ENCODE data around the gene PPM1H. TPM values are rescaled to one million over a fixed set of nuclear protein-coding genes. Genes with fewer than 3 reads are reported as not detected.

The PPM1H gene
- total RNA-seq, 2 donors from 2014 or later, result 46.4 to 74.4 TPM

GRCh38 chr12:62832027-62832426 lies 102.9 kb downstream of the PPM1H start:
- no peaks in the 10 kb centered on the region for H3K36me3 ChIP-seq (ENCODE audit: control insufficient read depth, insufficient read depth, low read length)
- H3K4me1 Mint-ChIP-seq, result peaks cover 27% of the 10 kb centered on the region
- DNase-seq, result no peak
- WGBS, 2 experiments (ENCODE audit: insufficient coverage in 1 of 2, insufficient read length in 1 of 2), result 92 to 94% methylated on average over 5 to 7 of the region's 7 CpGs
- H3K9me3 Mint-ChIP-seq, result no peaks in the 10 kb centered on the region
- no peak overlapping the region for H3K9ac ChIP-seq (ENCODE audit: extremely low read depth, low read length, poor library complexity, severe bottlenecking)
- TF ChIP-seq CTCF (conservative IDR thresholded peaks at IDR 0.05), result no peak
- H3K4me3 Mint-ChIP-seq, result no peak overlapping the region
- H3K36me3 Mint-ChIP-seq (ENCODE audit: low read depth), result peaks cover 19% of the 10 kb centered on the region
- no peak overlapping the region for H3K27ac ChIP-seq (ENCODE audit: low read depth, low read length)
- H3K4me1 ChIP-seq (ENCODE audit: control insufficient read depth, insufficient read depth, low read length), result peaks cover 25% of the 10 kb centered on the region
- H3K9me3 ChIP-seq (ENCODE audit: control insufficient read depth, low read length), result no peaks in the 10 kb centered on the region
- H3K27me3 ChIP-seq (ENCODE audit: control insufficient read depth, insufficient read depth, low read length, poor library complexity, severe bottlenecking), result no peaks in the 10 kb centered on the region
- no peak overlapping the region for H3K4me3 ChIP-seq (ENCODE audit: low read length)
- no peak overlapping the region for H3K27ac Mint-ChIP-seq
- H3K27me3 Mint-ChIP-seq (ENCODE audit: insufficient read depth), result no peaks in the 10 kb centered on the region

- TF ChIP-seq CTCF (conservative IDR thresholded peaks at IDR 0.05), result no peak
- Mint-ChIP-seq H3K4me3 (no peak overlapping the region), H3K9me3 (peaks cover 6% of the 10 kb centered on the region), H3K36me3 (ENCODE audit: low read depth) (peaks cover 31% of the 10 kb centered on the region), H3K27me3 (ENCODE audit: insufficient read depth) (no peaks in the 10 kb centered on the region), H3K27ac (no peak overlapping the region), H3K4me1 (peaks cover 4% of the 10 kb centered on the region)
- H3K9ac ChIP-seq (ENCODE audit: extremely low read depth, low read length, poor library complexity, severe bottlenecking), result no peak overlapping the region
- H3K4me1 ChIP-seq (ENCODE audit: control insufficient read depth, insufficient read depth, low read length), result peaks cover 10% of the 10 kb centered on the region
- WGBS, 2 experiments (ENCODE audit: insufficient coverage in 1 of 2, insufficient read length in 1 of 2), result 90% methylated on average over 2 of the region's 2 CpGs; no CpG with 5 or more reads in 1 of the 2 experiments
- H3K27ac ChIP-seq (ENCODE audit: low read depth, low read length), result no peak overlapping the region
- DNase-seq, result peak; percentile 26
- H3K4me3 ChIP-seq (ENCODE audit: low read length), result no peak overlapping the region
- no peaks in the 10 kb centered on the region for H3K9me3 ChIP-seq (ENCODE audit: control insufficient read depth, low read length)
- H3K36me3 ChIP-seq (ENCODE audit: control insufficient read depth, insufficient read depth, low read length), result no peaks in the 10 kb centered on the region
- no peaks in the 10 kb centered on the region for H3K27me3 ChIP-seq (ENCODE audit: control insufficient read depth, insufficient read depth, low read length, poor library complexity, severe bottlenecking)
These were observed 107.1 kb downstream of the PPM1H start for GRCh38 chr12:62827855-62828254.

- no peaks in the 10 kb centered on the region for H3K4me1 Mint-ChIP-seq
- Histone ChIP-seq H3K9me3 (ENCODE audit: control insufficient read depth, low read length) (no peaks in the 10 kb centered on the region), H3K9ac (ENCODE audit: extremely low read depth, low read length, poor library complexity, severe bottlenecking) (no peak overlapping the region), H3K4me1 (ENCODE audit: control insufficient read depth, insufficient read depth, low read length) (peaks cover 2% of the 10 kb centered on the region), H3K36me3 (ENCODE audit: control insufficient read depth, insufficient read depth, low read length) (no peaks in the 10 kb centered on the region), H3K27me3 (ENCODE audit: control insufficient read depth, insufficient read depth, low read length, poor library complexity, severe bottlenecking) (no peaks in the 10 kb centered on the region), H3K4me3 (ENCODE audit: low read length) (no peak overlapping the region), H3K27ac (ENCODE audit: low read depth, low read length) (no peak overlapping the region)
- WGBS, 2 experiments (ENCODE audit: insufficient coverage in 1 of 2, insufficient read length in 1 of 2), result 93 to 98% methylated on average over 2 of the region's 2 CpGs
- H3K9me3 Mint-ChIP-seq, result peaks cover 6% of the 10 kb centered on the region
- no peaks in the 10 kb centered on the region for H3K27me3 Mint-ChIP-seq (ENCODE audit: insufficient read depth)
- peak; percentile 71 for TF ChIP-seq CTCF (conservative IDR thresholded peaks at IDR 0.05)
- no peak overlapping the region for H3K27ac Mint-ChIP-seq
- peaks cover 30% of the 10 kb centered on the region for H3K36me3 Mint-ChIP-seq (ENCODE audit: low read depth)
- no peak overlapping the region for H3K4me3 Mint-ChIP-seq
- peak; percentile 76 for DNase-seq
These were observed 107.9 kb downstream of the PPM1H start for GRCh38 chr12:62827042-62827441.

Data from endodermal cell (in vitro differentiated cells).